GM21723 (cell line): ENCODE measurements around the gene PI4KB.
"Not testable (repeated sequence)": the region's sequence is repeated elsewhere in the genome, so short reads cannot be mapped to it uniquely, and the experiment has no call there.

Experiments
- ATAC-seq: cut with Tn5 transposase; IDR thresholded peaks from one replicate; pipeline ENCODE4 v1.9.1; 2021; ENCODE audit warnings: mild to moderate bottlenecking, moderate library complexity; ENCODE audit not compliant: unreplicated experiment

The PI4KB gene

DNA sequence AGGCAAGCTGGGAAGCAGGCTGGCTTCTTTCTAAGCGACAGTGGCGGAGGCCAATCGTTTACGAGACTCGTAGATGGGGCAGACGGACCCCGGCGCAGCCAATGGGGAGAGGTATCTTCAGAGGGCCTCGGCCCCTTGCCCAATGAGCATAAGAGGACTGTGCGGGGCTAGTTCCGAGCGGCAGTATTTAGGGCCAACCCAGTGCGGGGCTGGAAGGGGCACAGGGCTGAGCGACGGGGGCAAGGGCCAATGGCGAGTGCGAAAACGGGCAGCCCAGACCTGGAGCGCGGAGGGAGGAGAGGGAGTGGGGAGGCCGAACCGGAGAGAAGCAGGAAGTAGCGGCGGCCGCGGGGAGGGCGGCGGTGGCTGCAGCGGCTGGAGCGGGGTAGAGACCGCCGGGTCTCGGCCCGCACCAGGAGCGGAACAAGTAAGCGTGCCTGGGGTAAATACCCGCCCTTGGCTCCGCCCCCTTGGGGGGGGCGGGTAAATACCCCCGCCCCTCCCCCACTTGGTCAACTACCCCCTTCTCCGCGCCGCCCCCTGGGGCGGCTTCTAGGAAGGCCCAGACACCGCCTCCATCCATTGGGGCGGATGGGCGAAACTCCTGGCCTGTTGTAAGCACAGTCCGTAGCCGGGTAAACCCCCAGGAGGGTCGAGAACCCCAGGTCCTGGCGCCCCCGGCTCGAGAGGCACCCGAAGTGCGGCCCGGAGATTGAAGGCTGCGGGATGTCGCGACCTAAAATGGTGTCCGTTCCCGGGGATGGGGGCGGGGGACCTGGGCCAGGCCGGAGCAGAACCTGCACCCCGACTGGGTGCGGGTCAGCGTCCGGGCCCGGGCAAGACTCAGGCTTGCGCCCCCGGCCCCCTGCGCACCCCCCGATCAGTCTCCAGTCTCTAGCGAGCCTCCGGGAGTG, 45.0 kb downstream of the PI4KB start, which contains the start of gene ZNF687:
TSS of gene ZNF687 (plus strand) at position 331 of the 914 bp plus-strand sequence. CDS start 3,993 bp downstream, outside the sequence.
- peak; percentile 85 for ATAC-seq

DNA sequence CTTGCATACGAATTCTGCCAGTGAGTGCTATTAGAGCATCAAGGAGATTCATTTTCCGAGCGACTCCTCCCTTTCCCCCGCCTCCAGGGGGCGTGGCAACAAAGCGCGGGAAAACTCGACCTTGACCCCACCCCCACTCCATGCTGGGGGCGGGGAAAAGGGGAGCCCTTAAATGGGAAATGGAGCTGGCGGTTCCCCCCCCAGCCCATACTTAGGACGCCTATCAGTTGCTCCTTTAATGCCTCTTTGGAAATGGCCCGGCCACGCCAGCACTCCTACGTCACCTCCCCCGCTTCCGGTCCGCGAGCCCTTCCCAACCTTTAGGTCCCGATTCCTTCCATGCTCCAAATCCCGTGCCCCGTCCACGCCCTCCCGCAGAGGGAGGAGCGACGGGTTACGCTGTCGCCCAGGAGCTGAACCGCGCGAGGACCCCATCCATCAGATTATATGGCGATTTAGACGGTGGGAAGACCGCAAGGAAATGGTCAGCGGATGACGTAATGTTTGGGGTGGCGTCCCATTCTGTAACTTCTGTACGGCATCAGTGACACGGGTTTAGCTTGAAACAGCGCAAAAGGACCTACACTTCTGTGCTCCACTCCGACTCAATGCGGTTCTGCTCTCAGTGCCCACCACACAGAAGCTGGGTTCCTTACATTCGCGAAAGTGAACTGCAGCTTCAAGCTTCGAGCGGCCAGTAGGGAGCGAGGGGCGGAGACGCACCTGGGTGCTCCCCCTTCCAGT, 45.8 kb downstream of the PI4KB start:
- ATAC-seq = peak; percentile 40

DNA sequence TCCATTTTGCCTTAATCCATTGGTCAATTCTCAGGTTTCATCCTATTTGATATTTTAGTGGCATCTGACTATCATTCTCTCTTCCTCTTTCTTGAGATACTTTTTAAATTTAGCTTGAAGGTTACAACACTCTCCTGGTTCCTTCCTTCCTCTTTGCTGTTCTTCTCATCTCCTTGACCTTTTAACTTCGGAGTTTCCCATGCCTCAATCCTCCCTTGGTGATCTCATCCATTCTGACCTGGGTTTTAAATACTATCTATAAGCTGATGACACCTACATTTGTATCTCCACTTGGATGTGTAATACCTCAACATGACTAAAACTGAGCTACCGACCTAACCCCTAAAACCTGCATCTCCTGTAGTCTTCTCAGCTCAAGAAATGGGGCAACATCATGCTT, 50.0 kb downstream of the PI4KB start:
- ATAC-seq = no peak

DNA sequence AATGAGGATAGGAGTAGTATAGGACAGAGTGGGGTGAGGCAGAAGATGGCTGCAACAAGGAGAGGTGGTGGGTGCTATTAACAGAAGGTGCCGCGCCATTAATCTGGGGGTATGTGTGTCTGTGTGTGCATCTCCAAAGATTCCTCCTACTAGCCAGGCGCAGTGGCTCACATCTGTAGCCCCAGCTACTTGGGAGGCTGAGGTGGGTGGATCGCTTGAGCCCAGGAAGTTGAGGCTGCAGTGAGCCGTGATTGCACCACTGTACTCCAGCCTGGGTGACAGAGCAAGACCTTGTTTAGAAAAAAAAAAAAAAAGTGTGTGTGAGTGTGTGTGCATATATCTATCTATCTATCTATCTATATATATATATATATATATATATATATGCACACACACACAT, 51.9 kb downstream of the PI4KB start:
- not testable (repeated sequence) for ATAC-seq

DNA sequence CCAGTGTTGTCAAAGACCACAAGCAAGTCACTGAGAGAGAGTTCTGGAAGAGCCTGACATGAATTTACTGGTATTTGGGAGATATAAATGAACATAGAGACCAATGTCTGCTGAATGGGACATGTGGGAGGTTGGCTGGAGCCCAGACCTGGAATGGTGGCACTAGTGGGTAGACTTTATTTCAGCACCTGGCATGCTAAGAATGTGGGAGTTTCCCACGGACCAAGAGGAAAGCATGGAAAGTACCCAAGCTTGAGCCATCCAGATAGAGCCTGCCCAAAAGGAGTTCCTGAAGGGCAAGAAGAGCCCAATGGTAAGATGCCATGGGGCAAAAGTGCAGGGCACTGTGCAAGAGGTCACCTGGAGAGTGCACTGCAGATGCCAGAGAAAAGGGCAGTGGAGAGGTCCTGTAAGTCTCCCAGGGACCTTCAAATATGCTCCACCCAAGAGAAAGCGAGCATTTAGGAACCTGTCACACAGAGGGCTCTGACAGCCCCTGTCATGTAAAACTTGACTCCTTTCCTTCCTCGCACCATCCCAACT, 53.2 kb downstream of the PI4KB start:
- no peak for ATAC-seq

DNA sequence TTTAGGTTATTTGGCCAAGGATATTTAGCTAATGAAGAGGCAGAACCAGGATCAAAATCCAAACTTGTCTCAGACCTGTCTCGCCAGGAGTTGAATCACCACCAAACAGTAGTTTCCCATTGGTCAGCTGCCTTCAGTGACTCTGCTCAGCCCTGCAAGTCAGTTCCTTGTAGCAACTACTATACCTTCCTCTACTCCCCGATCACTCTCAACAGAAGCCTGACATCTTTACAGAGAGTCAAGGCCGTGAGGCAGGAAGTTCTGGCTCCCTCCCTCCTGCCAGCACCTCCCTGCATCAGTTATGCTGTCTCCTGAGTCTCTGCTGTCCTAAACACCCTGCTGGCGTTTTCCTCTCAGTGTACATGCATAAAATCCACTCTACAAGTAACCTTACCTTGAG, 59.5 kb downstream of the PI4KB start:
- ATAC-seq = no peak

DNA sequence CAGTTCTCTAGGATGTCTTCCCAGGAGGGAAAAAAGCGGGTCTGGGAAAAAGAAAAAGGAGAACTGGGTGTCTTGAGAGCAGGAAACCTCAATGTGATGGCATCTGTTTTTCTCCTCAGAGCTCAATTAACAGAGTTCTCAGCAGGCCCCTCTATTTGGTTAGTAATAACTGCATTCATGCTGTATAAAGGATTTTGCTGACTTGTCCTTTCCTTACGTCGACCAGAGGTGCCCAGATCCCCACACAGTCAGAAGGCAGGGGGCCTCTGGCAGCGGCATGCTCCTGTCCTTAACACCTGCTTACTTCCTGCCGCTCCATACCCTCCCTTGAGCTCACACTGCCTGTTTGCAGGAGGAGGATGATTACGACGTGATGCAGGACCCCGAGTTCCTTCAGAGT, 60.4 kb downstream of the PI4KB start:
- ATAC-seq = no peak

DNA sequence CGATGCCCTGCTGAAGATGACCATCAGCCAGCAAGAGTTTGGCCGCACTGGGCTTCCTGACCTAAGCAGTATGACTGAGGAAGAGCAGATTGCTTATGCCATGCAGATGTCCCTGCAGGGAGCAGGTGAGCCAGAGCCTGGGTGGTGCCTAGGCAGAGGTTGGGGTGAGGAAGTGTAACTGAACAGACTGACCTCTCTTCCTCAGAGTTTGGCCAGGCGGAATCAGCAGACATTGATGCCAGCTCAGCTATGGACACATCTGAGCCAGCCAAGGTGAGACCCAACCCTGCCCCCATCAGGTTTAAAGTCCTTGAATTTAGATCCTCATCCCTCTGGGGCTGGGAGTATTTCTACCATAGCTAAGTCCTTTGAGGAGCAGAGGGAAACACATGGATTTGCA, 60.9 kb downstream of the PI4KB start:
- no peak for ATAC-seq

DNA sequence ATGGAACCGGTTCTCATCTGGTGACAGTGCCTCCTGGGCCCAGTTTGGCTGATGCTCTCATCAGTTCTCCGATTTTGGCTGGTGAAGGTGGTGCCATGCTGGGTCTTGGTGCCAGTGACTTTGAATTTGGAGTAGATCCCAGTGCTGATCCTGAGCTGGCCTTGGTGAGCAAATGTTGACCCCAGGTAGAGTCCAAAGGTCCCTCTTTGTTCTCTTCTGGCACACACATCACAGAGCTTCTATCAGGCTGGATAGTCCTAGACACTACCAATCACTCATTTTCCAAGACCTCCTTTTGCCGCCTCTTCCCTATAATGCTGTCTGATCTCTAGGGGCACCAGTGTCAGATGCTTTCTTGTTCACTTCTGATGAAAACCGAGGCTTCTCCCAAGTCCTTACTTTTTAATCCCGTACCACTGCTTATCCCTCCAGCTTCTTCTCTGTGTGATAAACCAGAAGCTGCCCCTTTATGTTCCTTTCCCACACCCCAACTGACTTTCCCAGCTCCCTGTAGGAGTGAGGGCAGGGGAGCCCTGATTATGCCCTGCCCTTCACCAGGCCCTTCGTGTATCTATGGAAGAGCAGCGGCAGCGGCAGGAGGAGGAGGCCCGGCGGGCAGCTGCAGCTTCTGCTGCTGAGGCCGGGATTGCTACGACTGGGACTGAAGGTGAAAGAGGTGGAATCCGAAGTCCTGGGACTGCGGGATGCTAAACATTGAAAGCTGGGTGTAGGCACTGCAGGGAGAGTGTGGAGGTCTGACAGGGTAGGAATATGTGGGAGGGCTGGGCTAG, 61.6 kb downstream of the PI4KB start:
- no peak for ATAC-seq

DNA sequence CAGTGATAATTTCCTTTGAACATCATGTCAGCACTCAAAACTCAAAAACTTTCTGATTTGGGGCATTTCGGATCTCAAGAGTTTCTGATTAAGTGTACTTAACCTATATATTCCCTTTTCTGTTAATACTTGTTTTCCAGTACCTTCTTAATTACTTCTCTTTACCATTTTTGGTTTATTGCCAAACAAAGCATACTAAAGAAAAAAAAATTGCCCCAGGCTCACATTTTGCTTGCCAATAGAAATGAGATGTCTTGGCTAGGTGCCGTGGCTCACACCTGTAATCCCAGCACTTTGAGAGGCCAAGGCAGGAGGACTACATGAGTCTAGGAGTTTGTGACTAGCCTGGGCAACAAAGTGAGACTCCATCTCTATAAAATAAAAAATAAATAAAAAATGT, 67.9 kb downstream of the PI4KB start:
- ATAC-seq = no peak

DNA sequence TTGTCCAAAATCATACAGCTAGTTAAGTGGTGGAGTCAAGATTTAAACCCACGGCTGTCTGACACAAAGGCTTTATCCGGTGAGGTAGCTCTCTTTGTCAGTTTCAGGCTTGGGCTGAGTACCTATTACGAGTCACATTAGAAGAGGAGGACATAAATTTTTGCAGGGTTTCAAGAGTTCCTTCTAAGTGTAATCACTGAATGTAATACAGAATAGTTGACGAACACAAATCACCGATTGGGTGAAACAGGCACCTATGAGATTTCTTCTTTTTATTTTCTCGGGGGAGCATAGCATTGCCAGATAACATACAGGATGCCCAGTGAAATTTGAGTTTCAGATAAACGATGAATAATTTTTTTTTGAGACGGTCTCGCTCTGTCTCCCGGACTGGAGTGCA, 71.8 kb downstream of the PI4KB start:
- ATAC-seq = no peak

DNA sequence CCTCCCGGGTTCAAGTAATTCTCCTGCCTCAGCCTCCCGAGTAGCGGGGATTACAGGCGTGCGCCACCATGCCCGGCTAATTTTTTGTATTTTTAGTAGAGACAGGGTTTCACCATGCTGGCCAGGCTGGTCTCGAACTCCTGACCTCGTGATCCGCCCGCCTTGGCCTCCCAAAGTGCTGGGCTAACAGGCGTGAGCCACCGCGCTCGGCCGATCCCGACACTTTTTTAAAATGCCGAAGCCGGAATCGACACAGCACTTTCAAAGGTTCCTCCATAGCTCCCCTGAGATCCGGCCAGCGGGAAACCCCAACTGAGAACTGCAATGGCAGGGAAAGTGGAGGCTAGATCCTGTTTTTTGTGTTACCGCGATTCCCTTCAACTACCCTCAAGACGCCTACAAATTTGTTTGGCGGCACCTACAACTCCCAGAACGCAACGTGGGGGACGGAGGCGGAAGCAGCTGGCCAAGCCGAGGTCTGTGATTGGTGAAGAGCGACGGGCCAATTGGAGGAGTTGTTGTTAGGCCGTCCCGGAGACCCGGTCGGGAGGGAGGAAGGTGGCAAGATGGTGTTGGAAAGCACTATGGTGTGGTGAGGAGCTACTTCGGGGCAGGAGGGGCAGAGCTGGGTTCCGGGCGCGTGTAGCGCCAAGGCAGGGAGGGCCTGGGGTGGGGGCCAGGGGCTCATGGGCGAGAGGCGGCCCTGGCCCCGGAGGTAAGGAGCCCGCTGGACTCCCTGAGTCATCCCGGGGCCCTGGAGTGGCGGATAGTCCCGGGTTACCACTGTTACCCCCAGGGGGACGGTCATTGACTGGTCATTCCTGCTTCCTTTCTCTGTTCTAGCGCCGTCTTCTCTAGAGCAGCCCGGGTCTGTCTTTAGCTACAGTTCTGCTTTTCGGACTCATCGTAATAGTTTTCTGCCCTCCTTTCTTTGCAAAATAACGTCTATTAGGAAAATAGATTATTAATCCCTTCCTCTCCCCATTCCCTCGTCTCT, 72.7 kb downstream of the PI4KB start, which contains the start of gene PSMD4:
TSS of gene PSMD4 (plus strand) at position 518 of the 997 bp plus-strand sequence. CDS start at position 567, 49 bp downstream.
- peak; percentile 89 for ATAC-seq

DNA sequence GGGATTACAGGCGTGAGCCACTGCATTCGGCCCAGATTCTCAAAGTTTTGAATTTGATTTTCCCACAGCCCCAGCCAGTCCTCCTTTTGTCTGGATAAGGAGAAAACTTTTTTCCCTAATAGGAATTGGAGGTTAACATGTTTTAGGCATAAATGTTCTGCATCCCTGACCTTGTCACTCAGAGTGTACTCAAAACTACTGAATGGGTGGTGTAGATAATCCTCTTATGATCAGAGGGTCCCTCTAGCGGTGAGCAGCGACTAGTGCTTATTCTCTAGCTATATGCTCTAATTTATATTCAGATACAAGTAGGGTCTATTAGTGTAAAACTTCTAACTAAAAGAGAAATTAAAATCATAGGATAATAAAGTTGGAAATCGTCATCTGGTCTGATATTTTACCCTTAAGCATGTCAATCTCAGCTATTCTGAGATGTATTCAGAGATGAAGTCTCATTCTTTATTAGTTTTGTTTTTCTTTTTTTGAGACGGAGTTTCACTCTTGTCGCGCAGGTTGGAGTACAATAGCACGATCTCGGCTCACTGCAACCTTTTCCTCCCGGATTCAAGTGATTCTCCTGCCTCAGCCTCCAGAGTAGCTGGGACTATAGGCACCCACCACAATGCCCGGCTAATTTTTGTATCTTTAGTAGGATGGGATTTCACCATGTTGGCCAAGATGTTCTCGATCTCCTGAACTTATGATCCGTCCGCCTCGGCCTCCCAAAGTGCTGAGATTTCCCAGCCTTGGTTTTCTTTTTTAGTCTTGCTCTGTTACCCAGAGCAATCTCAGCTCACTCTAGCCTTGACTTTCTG, 75.4 kb downstream of the PI4KB start:
- peak; percentile 41 for ATAC-seq

DNA sequence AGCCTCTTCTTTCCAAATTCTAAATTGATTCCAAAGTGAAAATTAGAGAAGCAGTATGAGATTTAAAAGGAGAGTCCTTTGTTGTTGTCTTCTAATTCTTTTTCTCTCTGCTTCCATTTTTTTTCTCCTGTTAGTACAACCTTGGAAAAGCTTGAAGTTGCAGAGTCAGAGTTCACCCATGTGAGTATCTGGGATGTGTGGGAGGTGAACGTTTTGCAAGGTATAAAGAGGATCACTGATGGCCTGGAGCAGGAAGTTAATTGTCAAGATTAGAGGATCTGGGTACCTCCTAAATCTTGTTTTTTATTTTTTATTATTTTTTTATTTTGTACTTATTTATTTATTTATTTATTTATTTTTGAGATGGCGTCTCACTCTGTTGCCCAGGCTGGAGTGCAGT, 80.4 kb downstream of the PI4KB start:
- no peak for ATAC-seq

DNA sequence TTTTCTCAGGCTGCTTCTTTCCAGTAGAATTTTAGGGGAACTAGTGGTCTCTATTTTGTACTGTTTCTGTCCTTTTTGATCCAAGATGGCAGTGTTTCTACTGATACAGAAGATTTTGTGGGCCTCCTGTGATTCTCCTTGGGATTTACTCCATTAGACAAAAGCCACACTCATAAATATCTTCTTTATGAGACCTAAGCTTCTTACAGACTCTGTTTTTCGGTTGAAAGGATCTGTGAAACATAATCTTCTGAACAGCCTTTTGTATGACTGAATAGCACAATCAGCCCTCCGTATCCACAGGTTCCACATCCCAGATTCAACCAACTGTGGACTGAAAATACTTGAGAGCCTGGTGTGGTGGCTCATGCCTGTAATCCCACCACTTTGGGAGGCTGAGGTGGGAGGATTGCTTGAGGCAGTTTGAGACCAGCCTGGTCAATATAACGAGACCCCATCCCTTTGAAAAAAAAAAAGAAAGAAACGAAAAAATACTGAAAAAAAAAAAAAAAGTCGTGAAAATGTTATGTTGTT, 83.5 kb downstream of the PI4KB start:
- no peak for ATAC-seq

DNA sequence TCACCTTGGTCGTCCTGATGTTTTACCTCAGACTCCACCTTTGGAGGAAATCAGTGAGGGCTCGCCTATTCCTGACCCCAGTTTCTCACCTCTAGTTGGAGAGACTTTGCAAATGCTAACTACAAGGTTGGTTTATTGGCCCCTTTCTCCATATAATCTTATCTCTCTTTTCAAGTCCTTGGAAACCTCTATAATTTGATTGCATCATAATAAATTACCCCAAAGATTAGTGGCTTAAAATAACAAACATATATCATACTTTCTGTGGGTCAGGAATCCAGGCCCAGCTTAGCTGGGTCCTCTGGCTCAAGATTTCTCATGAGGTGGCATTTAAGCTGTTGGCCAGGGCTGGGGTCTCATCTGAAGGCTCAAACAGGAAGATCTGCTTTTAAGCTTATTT, 84.8 kb downstream of the PI4KB start:
- ATAC-seq = no peak
